Measurements from ENCODE around the gene C15orf39. TPM values are rescaled to one million over a fixed set of nuclear protein-coding genes. Genes with fewer than 3 reads are reported as not detected.
A peak's percentile ranks its signal among the peaks of the same experiment; 100 is the strongest.
"Not testable (repeated sequence)": the region's sequence is repeated elsewhere in the genome, so short reads cannot be mapped to it uniquely, and the experiment has no call there.

Gene C15orf39
- total RNA-seq = 31.7 TPM
- long read RNA-seq, full-length matches to known transcripts = 15 of 44 reads
- long read RNA-seq, partial matches to known transcripts = 25 of 44 reads
- long read RNA-seq, other reads (novel, unspliced or antisense) = 4 of 44 reads

GRCh38 chr15:75201616-75202250 lies at the start of gene C15orf39:
Gene C15orf39 (plus strand): TSS chr15:75201882. CDS start chr15:75206049, 4,167 bp downstream.
- peak; percentile 94 for DNase-seq (ENCODE audit: low spot score)

- DNase-seq (ENCODE audit: low spot score) = peak; percentile 22
Measured at GRCh38 chr15:75152382-75153079, 49.2 kb upstream of the C15orf39 start.

GRCh38 chr15:75153087-75153486 lies 48.6 kb upstream of the C15orf39 start:
- DNase-seq (ENCODE audit: low spot score) = no peak

DNA sequence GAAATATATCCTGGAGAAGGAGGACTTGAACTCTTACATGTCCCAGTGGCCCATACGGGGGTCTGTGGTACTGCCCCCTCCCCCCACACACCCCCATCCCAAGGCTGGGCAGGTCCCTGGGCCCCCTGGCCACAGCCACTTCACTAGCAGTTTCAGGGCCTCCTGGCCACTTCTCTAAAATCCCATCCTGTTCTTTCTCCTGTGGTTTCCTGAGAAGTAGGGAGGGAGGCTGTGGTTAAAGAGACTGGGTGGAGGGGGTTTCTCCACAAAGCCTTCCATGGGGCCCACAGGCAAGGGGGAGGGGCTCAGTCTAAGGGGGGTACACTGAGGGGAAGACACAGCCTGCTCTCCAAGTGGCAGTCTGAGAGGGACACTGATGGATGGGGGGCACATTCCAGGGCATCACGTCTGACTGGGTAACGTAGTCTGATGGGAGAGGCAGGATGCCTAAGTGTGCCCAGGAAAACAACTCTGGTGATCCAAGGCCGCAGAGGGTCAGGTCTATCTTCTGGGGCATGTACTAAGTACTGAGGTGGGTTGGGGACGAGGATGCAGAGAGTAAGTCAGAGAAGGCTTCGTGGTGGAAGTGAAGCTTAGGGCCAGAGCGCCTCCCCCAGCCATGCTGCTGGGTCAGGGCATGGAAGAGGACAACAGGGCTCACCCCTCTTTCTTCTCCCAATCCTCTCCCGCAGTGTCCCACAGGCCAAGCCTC lies 48.0 kb upstream of the C15orf39 start:
- peak; percentile 30 for DNase-seq (ENCODE audit: low spot score)

DNA sequence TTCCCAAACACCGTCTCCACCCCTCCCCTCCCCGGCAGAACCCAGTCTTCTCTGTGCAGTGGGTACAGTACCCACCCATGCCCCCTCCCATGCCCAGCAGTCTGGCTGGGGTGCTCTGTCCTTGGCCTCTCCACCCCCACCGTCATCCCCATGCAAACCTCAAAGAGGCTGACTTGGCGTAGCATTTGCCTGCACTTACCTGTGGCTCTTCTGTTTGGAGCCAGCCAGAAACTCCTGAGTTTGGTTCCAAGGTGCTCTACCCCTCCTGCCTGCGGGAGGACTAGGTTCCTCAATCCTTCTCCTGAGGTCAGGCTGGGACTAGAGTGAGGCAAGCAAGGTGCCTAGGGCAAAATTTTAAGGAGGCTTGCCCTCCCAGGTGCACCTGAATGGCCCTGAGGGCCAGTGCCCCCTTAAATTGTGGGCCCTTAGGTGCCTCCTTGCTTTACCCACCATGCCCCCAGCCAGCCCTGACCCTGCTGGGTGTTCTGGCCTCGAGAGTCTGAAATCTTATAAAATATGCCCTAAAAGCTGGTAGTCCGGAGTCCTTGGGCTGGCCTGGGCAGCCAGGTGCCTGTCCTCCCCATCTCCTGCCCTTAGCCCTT lies 47.1 kb upstream of the C15orf39 start:
- DNase-seq (ENCODE audit: low spot score) = peak; percentile 35

GRCh38 chr15:75156326-75157215 lies 45.1 kb upstream of the C15orf39 start:
- no peak for DNase-seq (ENCODE audit: low spot score)

GRCh38 chr15:75158402-75158801 lies 43.3 kb upstream of the C15orf39 start:
- no peak for DNase-seq (ENCODE audit: low spot score)

DNA sequence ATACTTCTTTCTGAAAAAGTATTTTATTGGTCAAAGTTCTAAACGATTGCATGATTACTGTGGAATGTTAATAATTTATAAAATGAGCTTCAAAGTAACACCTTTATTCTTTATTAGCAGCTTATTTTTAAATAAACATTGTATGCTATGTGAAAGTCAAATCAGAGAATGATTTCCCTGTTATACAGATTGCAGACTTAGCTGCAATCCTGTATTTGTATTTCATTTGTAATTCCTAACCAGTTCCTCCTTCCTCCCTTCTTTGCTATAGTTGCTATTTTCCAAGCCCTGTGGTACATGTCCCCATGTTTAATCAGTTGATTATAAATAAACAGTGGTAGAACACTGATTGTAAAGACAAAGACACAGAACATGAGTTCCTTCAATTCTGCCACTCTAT lies 42.4 kb upstream of the C15orf39 start:
- DNase-seq (ENCODE audit: low spot score) = no peak

GRCh38 chr15:75161106-75161916 lies 40.4 kb upstream of the C15orf39 start:
- no peak for DNase-seq (ENCODE audit: low spot score)

- peak; percentile 47 for DNase-seq (ENCODE audit: low spot score)
Measured at GRCh38 chr15:75161917-75162414, 39.7 kb upstream of the C15orf39 start.

GRCh38 chr15:75163150-75163564 lies 38.5 kb upstream of the C15orf39 start:
- DNase-seq (ENCODE audit: low spot score) = no peak

DNA sequence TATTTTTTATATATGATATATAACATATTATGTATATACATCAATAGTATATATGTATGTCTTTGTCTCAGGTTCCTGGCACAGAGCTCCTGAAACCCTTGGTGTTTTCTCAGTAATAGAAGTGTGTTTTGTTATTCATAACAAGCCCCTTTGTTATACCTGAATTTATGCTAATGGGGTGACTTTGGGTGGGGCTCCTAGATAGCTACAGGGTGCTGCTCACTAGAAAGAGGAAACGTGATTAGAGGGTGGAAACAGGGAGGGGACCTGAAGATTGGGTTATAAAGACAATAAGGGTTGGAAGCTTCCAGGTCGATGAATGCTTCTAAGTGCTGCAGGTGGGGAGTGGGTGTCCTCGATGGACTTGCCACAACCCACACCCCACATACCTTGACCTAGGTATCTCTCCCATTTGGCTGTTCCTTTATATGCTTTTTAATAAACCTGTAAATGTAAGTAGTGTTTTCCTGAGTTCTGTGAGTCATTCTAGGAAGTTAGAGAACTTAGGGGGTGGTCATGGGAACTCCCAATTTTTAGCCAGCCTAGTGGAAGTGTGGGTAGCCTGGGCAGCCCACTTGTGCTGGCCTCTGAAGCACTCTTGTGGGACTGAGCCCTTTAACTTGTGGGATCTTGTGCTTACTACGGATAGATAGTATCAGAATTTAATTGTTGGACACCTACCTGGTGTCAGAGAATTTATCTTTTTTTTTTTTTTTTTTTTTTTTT lies 36.9 kb upstream of the C15orf39 start:
- peak; percentile 4 for DNase-seq (ENCODE audit: low spot score)

GRCh38 chr15:75166489-75167063 lies 35.1 kb upstream of the C15orf39 start:
- DNase-seq (ENCODE audit: low spot score) = not testable (repeated sequence)

DNA sequence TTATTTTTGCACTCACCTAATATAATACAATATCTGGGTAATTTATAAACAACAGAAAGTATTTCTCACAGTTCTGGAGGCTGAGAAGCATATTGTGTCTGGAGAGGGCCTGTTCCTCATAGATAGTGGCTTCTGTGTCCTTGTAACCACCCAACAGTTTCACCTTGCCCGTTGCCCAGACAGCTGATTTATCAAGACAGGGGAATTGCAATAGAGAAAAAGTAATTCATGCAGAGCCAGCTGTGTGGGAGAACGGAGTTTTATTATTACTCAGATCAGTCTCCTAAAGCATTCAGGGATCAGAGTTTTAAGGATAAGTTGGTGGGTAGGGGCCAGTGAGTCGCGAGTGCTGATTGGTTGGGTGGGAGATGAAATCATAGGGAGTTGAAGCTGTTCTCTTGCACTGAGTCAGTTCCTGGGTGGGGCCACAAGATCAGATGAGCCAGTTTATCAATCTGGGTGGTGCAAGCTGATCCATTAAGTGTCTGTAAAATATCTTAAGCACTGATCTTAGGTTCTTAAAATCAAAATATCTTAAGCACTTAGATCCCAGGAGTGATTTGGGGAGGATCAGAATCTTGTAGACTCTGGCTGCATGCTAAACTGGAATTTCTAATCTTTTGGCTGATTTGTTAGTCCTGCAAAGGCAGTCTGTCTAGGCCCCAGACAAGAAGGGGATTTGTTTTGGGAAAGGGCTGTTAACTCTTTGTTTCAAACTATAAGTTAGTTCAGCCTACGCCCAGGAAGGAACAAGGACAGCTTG lies 33.9 kb upstream of the C15orf39 start:
- DNase-seq (ENCODE audit: low spot score) = peak; percentile 28

GRCh38 chr15:75168374-75168773 lies 33.3 kb upstream of the C15orf39 start:
- no peak for DNase-seq (ENCODE audit: low spot score)

- no peak for DNase-seq (ENCODE audit: low spot score)
Measured at GRCh38 chr15:75170203-75170602, 31.5 kb upstream of the C15orf39 start.

- DNase-seq (ENCODE audit: low spot score) = peak; percentile 64
Measured at GRCh38 chr15:75170711-75171341, 30.9 kb upstream of the C15orf39 start.
